ENCODE measurements around the gene TBC1D12.
"Not testable (repeated sequence)": the region's sequence is repeated elsewhere in the genome, so short reads cannot be mapped to it uniquely, and the experiment has no call there.

TBC1D12 gene

DNA sequence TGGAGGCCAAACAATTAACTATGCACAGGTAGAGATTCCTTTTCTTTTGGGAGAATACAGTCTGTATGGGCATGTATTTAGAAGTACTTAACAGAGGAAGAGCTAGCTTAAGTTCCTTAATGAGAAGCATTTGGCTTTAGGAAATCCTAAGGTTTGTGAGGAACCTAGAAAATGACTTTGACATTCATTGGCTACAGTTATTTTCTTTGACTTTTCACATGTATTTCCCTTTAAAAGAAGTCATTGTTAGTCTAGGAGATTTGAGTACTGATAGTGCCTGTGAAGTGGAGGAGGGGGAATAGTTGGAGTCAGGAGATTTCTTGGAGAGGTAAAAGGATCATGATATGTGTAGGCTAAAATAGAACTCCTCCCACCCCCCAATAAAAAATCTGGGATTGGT lies 146.9 kb downstream of the TBC1D12 start:
- no peak for DNase-seq

DNA sequence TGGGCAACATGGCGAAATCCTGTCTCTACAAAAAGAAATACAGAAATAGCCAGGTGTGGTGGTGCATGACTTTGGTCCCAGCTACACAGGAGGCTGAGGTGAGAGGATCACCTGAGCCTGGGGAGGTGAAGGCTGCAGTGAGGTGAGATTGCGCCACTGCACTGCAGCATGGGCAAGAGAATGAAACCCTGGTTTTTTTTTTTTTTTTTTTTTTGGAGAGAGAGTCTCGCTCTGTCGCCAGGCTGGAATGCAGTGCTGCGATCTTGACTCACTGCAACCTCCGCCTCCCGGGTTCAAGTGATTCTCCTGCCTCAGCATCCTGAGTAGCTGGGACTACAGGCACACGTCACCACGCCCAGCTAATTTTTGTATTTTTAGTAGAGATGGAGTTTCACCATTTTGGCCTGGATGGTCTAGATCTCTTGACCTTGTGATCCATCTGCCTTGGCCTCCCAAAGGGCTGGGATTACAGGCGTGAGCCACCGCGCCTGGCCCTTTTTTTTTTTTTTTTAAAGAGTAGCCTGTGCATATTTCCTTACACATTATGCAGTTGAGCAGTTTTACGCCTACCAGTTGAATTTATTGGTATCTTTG lies 165.5 kb downstream of the TBC1D12 start:
- DNase-seq: not testable (repeated sequence)

DNA sequence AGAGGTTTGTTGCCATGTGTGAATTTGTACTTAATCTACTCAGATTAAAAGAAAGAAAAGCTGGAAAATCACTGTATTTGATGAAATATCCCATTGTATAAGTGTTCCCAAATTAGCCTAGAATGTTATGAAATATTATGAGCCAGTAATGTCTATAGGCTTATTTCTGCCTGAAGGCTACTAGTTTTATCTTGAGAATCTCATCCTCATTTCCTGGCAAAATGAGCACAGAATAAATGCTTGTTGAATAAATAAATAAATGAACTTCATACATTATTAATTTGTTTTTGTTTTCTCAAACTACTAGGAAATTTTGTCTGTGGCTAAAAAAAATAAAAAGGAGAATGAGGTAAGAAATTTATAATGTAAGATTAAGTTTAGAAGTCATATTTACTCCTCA lies 168.7 kb downstream of the TBC1D12 start:
- no peak for DNase-seq

DNA sequence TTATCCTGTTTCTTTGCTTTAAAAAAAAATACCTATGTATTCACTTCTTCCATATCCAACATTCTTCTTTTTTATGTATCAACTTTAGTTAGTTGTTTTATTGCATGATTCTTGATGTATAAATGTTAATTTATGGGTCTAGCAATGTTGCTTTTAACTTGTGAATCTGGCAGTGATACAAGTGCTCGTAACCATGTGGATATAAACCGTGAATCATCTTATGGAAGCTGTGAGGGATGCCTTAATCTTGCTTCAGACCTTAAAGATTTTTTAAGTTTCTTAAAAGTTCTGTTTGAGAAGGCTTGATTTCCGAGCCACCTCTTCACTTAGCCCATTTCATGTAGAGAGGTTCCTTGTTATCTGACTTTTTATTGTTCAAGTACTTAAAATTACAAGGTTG lies 169.2 kb downstream of the TBC1D12 start:
- DNase-seq: no peak

- DNase-seq: no peak
These were observed 176.4 kb downstream of the TBC1D12 start for GRCh38 chr10:94578790-94579189.

GRCh38 chr10:94583124-94583523 lies 180.8 kb downstream of the TBC1D12 start:
- no peak for DNase-seq
